C4-2B (cell line): ENCODE data around the gene SGPL1.

Experiments
- CTCF ChIP-seq: fragments of 450-650 bp; conservative IDR thresholded peaks from 2 replicates; pipeline ENCODE4 v1.5.1; 2017; ENCODE audit warnings: mild to moderate bottlenecking
- ZFX ChIP-seq: fragments of 450-650 bp; IDR thresholded peaks from 2 replicates; pipeline ENCODE4 v1.6.1; 2017

GRCh38 chr10:70849582-70850016 is 33.9 kb downstream of the SGPL1 start:
- TF ChIP-seq CTCF (no peak), ZFX (no peak)
